ENCODE data around the gene DTNA. TPM values are rescaled to one million over a fixed set of nuclear protein-coding genes. Genes with fewer than 3 reads are reported as not detected.
A peak's percentile ranks its signal among the peaks of the same experiment; 100 is the strongest.
"Not testable (repeated sequence)": the region's sequence is repeated elsewhere in the genome, so short reads cannot be mapped to it uniquely, and the experiment has no call there.

The DTNA gene
- total RNA-seq, 2 donors from 2014 or later: not detected

DNA sequence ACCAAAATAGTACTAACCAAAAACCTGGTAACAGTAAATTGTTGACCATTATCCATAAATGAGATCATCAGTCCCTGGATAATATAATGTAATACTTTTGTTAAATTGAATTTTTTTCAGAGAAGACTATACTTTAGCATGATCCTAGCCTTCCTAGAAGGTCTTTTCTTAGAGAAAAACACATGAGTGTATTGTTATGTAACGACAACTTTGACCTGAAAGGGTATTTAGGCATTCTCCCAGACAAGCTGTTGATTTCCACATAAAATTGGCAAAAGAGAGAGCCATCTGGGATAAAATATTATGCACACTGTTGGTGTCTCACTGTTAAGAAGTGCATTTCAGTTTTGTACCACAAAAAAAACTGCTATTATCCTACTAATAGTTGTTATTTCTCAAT lies 211.1 kb downstream of the DTNA start:
- no peak overlapping the region for H3K4me3 Mint-ChIP-seq
- no peak for ATAC-seq

DNA sequence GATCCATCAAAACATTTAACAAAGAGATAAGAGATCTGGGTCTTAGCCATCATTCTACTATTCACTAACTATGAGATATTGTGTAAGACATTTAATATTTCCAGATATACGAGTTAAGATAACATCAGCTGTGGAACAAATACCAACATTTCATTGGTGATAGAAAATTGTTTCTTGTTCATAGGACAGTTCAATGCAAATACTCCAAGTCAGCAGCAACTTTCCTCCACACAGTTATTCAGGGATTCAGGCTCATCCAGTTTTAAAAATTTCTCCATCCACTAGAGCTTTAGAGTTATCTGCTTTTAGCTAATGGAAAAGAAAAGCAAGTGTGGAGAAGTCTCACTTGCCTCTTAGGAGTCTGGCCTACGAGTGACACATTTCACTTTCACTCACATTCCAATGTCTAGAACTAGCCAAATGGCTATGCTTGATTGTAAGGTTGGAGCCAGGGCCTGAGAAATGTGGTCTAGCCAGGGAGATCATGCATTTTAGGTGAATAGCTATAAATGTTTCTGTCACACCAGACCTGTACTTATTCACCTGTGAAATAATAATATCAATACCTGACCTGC lies 211.8 kb downstream of the DTNA start:
- peaks cover 17% of the 10 kb centered on the region for H3K27me3 Mint-ChIP-seq
- peaks cover 3% of the 10 kb centered on the region for H3K4me1 Mint-ChIP-seq
- H3K9me3 ChIP-seq (ENCODE audit: control insufficient read depth, low read length, poor library complexity, severe bottlenecking): no peaks in the 10 kb centered on the region
- DNase-seq: no peak
- H3K27ac Mint-ChIP-seq: no peak overlapping the region
- no peak for ATAC-seq
- no peaks in the 10 kb centered on the region for H3K36me3 Mint-ChIP-seq (ENCODE audit: low read depth)
- H3K4me3 Mint-ChIP-seq: no peak overlapping the region

More for the DNA sequence above, 211.1 kb downstream of the DTNA start:
- H3K9me3 ChIP-seq (ENCODE audit: control insufficient read depth, low read length, poor library complexity, severe bottlenecking): no peaks in the 10 kb centered on the region
- peaks cover 17% of the 10 kb centered on the region for H3K27me3 Mint-ChIP-seq
- no peak overlapping the region for H3K27ac Mint-ChIP-seq
- DNase-seq: no peak
- peaks cover 5% of the 10 kb centered on the region for H3K4me1 Mint-ChIP-seq
- no peaks in the 10 kb centered on the region for H3K36me3 Mint-ChIP-seq (ENCODE audit: low read depth)

DNA sequence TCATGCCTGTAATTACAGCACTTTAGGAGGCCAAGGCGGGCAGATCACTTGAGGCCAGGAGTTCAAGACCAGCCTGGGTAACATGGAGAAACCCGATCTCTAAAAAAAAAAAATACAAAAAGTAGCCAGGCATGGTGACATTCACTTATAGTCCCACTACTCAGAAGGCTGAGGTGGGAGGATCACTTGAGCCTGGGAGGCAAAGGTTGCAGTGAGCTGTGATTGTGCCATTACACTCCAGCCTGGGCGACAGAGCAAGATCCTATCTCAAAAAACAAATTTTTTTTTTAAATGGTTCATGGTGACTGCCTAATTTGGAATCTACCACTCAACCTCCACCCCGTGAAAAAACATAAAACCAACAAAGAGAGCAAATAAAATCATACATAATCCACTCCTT lies 212.5 kb downstream of the DTNA start:
- DNase-seq; H3K4me3 Mint-ChIP-seq; H3K9me3 ChIP-seq (ENCODE audit: control insufficient read depth, low read length, poor library complexity, severe bottlenecking); H3K4me1 Mint-ChIP-seq; H3K27ac Mint-ChIP-seq; ATAC-seq; H3K36me3 Mint-ChIP-seq (ENCODE audit: low read depth): not testable (repeated sequence)
- peaks cover 23% of the 10 kb centered on the region for H3K27me3 Mint-ChIP-seq

GRCh38 chr18:34923911-34924310 lies 213.8 kb downstream of the DTNA start:
- Mint-ChIP-seq H3K27ac (no peak overlapping the region), H3K36me3 (ENCODE audit: low read depth) (no peaks in the 10 kb centered on the region), H3K4me3 (no peak overlapping the region), H3K4me1 (peaks cover 3% of the 10 kb centered on the region), H3K27me3 (peaks cover 23% of the 10 kb centered on the region)
- DNase-seq (no peak), ATAC-seq (no peak)
- no peaks in the 10 kb centered on the region for H3K9me3 ChIP-seq (ENCODE audit: control insufficient read depth, low read length, poor library complexity, severe bottlenecking)

GRCh38 chr18:34926683-34927082 lies 216.6 kb downstream of the DTNA start:
- H3K4me1 Mint-ChIP-seq: peaks cover 3% of the 10 kb centered on the region
- H3K4me3 Mint-ChIP-seq: no peak overlapping the region
- H3K27me3 Mint-ChIP-seq: peaks cover 16% of the 10 kb centered on the region
- H3K27ac Mint-ChIP-seq: no peak overlapping the region
- DNase-seq (no peak), ATAC-seq (no peak)
- no peaks in the 10 kb centered on the region for H3K9me3 ChIP-seq (ENCODE audit: control insufficient read depth, low read length, poor library complexity, severe bottlenecking)
- no peaks in the 10 kb centered on the region for H3K36me3 Mint-ChIP-seq (ENCODE audit: low read depth)

- no peaks in the 10 kb centered on the region for H3K9me3 ChIP-seq (ENCODE audit: control insufficient read depth, low read length, poor library complexity, severe bottlenecking)
- no peak overlapping the region for H3K27ac Mint-ChIP-seq
- H3K27me3 Mint-ChIP-seq: peaks cover 10% of the 10 kb centered on the region
- H3K4me1 Mint-ChIP-seq: no peaks in the 10 kb centered on the region
- DNase-seq (no peak), ATAC-seq (no peak)
- H3K36me3 Mint-ChIP-seq (ENCODE audit: low read depth): no peaks in the 10 kb centered on the region
- H3K4me3 Mint-ChIP-seq: no peak overlapping the region
Measured at GRCh38 chr18:34928088-34928753, 218.1 kb downstream of the DTNA start.

GRCh38 chr18:34928754-34929335 lies 218.7 kb downstream of the DTNA start:
- ATAC-seq (no peak), DNase-seq (no peak)
- Mint-ChIP-seq H3K27me3 (peaks cover 10% of the 10 kb centered on the region), H3K36me3 (ENCODE audit: low read depth) (no peaks in the 10 kb centered on the region), H3K27ac (no peak overlapping the region), H3K4me3 (no peak overlapping the region), H3K4me1 (no peaks in the 10 kb centered on the region)
- H3K9me3 ChIP-seq (ENCODE audit: control insufficient read depth, low read length, poor library complexity, severe bottlenecking): no peaks in the 10 kb centered on the region

DNA sequence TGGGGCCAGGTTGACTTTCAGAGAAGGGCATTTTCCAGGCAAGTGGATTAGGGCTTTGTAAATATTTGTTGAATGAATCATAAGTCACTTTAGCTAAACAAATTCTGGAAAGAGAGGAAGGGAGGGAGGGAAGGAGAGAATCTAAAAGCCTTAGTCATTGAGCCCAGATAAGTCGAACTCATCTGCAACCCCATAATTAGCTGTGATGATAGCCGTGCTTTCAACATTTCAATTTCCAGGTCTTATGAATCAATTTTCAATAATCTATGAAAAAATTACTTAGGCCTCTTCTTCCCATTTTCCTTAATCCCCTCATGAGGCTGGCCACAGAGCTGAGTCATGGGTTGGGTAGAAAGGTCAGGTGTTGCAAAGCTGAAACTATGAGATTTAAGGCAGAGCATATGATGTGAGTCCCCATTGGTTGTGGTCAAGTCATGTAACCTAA lies 219.3 kb downstream of the DTNA start:
- H3K4me3 Mint-ChIP-seq: no peak overlapping the region
- DNase-seq: no peak
- H3K27ac Mint-ChIP-seq: no peak overlapping the region
- no peaks in the 10 kb centered on the region for H3K36me3 Mint-ChIP-seq (ENCODE audit: low read depth)
- H3K4me1 Mint-ChIP-seq: no peaks in the 10 kb centered on the region
- H3K9me3 ChIP-seq (ENCODE audit: control insufficient read depth, low read length, poor library complexity, severe bottlenecking): no peaks in the 10 kb centered on the region
- no peak for ATAC-seq
- H3K27me3 Mint-ChIP-seq: peaks cover 10% of the 10 kb centered on the region

- H3K9me3 ChIP-seq (ENCODE audit: control insufficient read depth, low read length, poor library complexity, severe bottlenecking): no peaks in the 10 kb centered on the region
- H3K27ac Mint-ChIP-seq: no peak overlapping the region
- DNase-seq (no peak), ATAC-seq (no peak)
- peaks cover 3% of the 10 kb centered on the region for H3K27me3 Mint-ChIP-seq
- H3K4me1 Mint-ChIP-seq: no peaks in the 10 kb centered on the region
- no peaks in the 10 kb centered on the region for H3K36me3 Mint-ChIP-seq (ENCODE audit: low read depth)
- H3K4me3 Mint-ChIP-seq: no peak overlapping the region
Measured at GRCh38 chr18:34932363-34932762, 222.3 kb downstream of the DTNA start.

DNA sequence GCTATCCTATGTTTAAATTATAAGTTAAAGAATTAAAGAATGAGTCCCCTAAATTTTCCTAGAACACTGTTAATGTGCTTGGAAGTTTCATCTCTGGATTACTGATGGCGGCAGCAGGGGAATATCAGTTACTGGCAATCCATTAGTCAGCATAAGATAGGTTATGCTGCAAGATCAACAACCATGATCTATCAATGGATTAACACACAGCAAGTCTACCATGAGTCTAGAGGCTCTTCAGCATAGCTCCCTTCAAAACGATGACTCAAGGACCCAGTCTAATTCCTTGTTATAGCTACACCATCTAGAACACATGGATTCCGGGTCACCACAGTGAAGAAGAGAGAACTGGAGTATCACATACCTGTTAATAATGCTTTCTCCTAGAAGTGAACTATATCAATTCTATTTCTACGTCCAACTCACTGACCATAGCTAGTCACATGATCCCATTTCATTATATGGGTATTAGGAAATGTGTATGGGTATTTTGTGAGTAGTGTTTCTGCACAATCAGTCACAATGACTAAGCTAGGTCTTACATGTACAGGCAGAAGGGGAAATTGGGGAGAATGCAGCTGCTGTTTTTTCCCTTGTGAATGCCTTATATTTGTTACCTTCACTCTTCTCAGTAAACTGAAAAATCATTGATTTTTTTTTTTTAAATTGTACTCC lies 222.8 kb downstream of the DTNA start:
- no peak overlapping the region for H3K4me3 Mint-ChIP-seq
- no peaks in the 10 kb centered on the region for H3K36me3 Mint-ChIP-seq (ENCODE audit: low read depth)
- peaks cover 7% of the 10 kb centered on the region for H3K27me3 Mint-ChIP-seq
- no peaks in the 10 kb centered on the region for H3K9me3 ChIP-seq (ENCODE audit: control insufficient read depth, low read length, poor library complexity, severe bottlenecking)
- no peak for DNase-seq
- no peaks in the 10 kb centered on the region for H3K4me1 Mint-ChIP-seq
- ATAC-seq: no peak
- H3K27ac Mint-ChIP-seq: no peak overlapping the region

DNA sequence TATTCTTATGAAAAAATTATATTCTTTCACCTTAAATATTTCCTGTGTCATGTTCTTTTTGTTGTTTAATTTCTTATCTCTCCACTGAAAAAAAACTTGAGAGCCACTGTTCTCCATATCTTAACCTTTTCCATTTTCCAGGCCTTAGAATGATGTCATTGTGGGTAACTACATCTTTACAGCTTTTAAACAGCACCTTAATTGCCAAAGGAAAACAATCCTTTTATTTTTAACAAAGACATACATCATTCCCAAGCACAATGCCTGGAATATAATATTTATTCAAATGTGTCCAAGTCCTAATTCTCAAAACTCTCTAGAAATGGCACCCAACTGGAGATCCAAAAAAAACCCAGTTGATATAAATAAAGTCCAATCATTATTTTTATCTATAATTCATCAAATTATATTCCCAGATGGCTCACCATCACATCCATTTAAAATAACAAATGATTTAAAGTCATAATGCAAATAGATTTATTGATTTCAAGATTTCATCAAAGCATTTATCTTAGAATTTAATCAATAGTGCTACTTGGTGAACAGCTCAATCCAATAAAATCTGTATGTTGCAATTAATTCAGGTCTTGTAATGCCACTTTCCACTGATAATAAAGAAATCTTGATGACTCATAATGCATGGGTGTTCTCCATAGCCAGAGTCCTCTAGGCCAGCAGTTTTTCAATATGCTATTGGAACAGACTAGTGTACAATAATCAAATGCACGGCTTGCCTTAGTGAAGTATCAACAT lies 224.0 kb downstream of the DTNA start:
- H3K27me3 Mint-ChIP-seq: peaks cover 14% of the 10 kb centered on the region
- ATAC-seq (no peak), DNase-seq (no peak)
- no peaks in the 10 kb centered on the region for H3K4me1 Mint-ChIP-seq
- H3K36me3 Mint-ChIP-seq (ENCODE audit: low read depth): no peaks in the 10 kb centered on the region
- H3K27ac Mint-ChIP-seq: no peak overlapping the region
- H3K9me3 ChIP-seq (ENCODE audit: control insufficient read depth, low read length, poor library complexity, severe bottlenecking): no peaks in the 10 kb centered on the region
- peak overlapping the region; percentile 49 for H3K4me3 Mint-ChIP-seq

GRCh38 chr18:34936772-34937171 lies 226.7 kb downstream of the DTNA start:
- no peaks in the 10 kb centered on the region for H3K9me3 ChIP-seq (ENCODE audit: control insufficient read depth, low read length, poor library complexity, severe bottlenecking)
- no peaks in the 10 kb centered on the region for H3K4me1 Mint-ChIP-seq
- peaks cover 25% of the 10 kb centered on the region for H3K27me3 Mint-ChIP-seq
- DNase-seq (no peak), ATAC-seq (no peak)
- no peak overlapping the region for H3K27ac Mint-ChIP-seq
- H3K36me3 Mint-ChIP-seq (ENCODE audit: low read depth): no peaks in the 10 kb centered on the region
- H3K4me3 Mint-ChIP-seq: no peak overlapping the region

DNA sequence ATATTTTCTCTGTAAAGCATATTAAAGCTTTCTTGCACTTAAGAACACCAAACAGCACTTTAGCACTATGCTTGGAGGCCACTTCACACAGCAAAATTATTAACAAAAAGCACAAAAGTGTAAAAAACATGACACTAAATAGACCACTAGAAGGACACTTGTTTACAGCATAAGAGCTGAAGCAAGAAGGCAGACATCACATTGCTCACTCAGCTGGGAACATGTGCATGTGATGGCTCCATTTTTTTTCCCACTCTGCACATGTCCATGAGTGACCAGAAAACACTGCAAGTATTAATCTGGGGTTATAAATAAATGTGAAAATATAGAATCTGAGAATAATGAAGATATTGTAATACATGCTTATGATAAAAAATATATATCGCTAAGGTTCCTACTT lies 228.0 kb downstream of the DTNA start:
- no peak overlapping the region for H3K27ac Mint-ChIP-seq
- DNase-seq (no peak), ATAC-seq (no peak)
- H3K36me3 Mint-ChIP-seq (ENCODE audit: low read depth): peaks cover 4% of the 10 kb centered on the region
- H3K4me1 Mint-ChIP-seq: no peaks in the 10 kb centered on the region
- peaks cover 34% of the 10 kb centered on the region for H3K27me3 Mint-ChIP-seq
- H3K4me3 Mint-ChIP-seq: no peak overlapping the region
- no peaks in the 10 kb centered on the region for H3K9me3 ChIP-seq (ENCODE audit: control insufficient read depth, low read length, poor library complexity, severe bottlenecking)
